ENCODE measurements around the gene PROS1.
"Not testable (repeated sequence)": the region's sequence is repeated elsewhere in the genome, so short reads cannot be mapped to it uniquely, and the experiment has no call there.

GRCh38 chr3:93873412-93873811, 100.3 kb downstream of the PROS1 start:
- TF ChIP-seq EP300, CTCF, POLR2A (IDR thresholded peaks at IDR 0.05): not testable (repeated sequence)

Data from gastroesophageal sphincter (tissue), 3 donors.